Loucy (cell line): ENCODE data around the gene TGFBR3L.

Source experiments
- H2AFZ ChIP-seq: fragments of 200-600 bp; sonication (generic); 2 replicates; pipeline ENCODE4 v1.6.0; 2016; ENCODE audit warnings: antibody characterized with exemption, mild to moderate bottlenecking, low read length, moderate library complexity
- H3F3A ChIP-seq: fragments of 200-600 bp; 2 replicates; pipeline ENCODE4 v1.6.0; 2016; ENCODE audit warnings: antibody characterized with exemption, low read depth, mild to moderate bottlenecking
- H3K27me3 ChIP-seq: fragments of 200-600 bp; sonication (generic); 2 replicates; pipeline ENCODE4 v1.6.1; 2014; ENCODE audit warnings: low read length, mild to moderate bottlenecking; ENCODE audit not compliant: insufficient read depth, poor library complexity, severe bottlenecking
- H3K36me3 ChIP-seq: fragments of 200-600 bp; sonication (generic); 2 replicates; pipeline ENCODE4 v1.6.1; 2016; ENCODE audit warnings: low read length; ENCODE audit not compliant: insufficient read depth
- H3K4me1 ChIP-seq: fragments of 200-600 bp; sonication (generic); 2 replicates; pipeline ENCODE4 v1.5.1; 2014; ENCODE audit warnings: low read length, mild to moderate bottlenecking; ENCODE audit not compliant: insufficient read depth, poor library complexity, severe bottlenecking
- H3K4me2 ChIP-seq: fragments of 200-600 bp; sonication (generic); 2 replicates; pipeline ENCODE4 v1.6.0; 2014; ENCODE audit warnings: antibody characterized with exemption, low read length, low read depth, mild to moderate bottlenecking; ENCODE audit not compliant: poor library complexity, severe bottlenecking
- H3K4me3 ChIP-seq: fragments of 200-600 bp; sonication (generic); 2 replicates; pipeline ENCODE4 v1.5.1; 2014; ENCODE audit warnings: low read length, mild to moderate bottlenecking, mixed read lengths; ENCODE audit not compliant: poor library complexity, severe bottlenecking
- H3K79me2 ChIP-seq: fragments of 200-600 bp; sonication (generic); 2 replicates; pipeline ENCODE4 v1.6.1; 2014; ENCODE audit warnings: low read length; ENCODE audit not compliant: insufficient read depth
- H3K9ac ChIP-seq: fragments of 200-600 bp; sonication (generic); 2 replicates; pipeline ENCODE4 v1.6.0; 2014; ENCODE audit warnings: mild to moderate bottlenecking, low read depth, low read length, moderate library complexity; ENCODE audit not compliant: poor library complexity, severe bottlenecking
- H3K9me2 ChIP-seq: fragments of 200-600 bp; sonication (generic); replicated peaks from 2 replicates; pipeline ENCODE4 v1.6.1; 2016; ENCODE audit warnings: low read depth, low read length, mixed read lengths
- H3K9me3 ChIP-seq: fragments of 200-600 bp; sonication (generic); 2 replicates; pipeline ENCODE4 v1.6.1; 2014; ENCODE audit warnings: mild to moderate bottlenecking, antibody characterized with exemption, low read length, low read depth; ENCODE audit not compliant: insufficient read depth
- H4K20me1 ChIP-seq: fragments of 200-600 bp; sonication (generic); 2 replicates; pipeline ENCODE4 v1.6.0; 2014; ENCODE audit warnings: antibody characterized with exemption, low read length, mild to moderate bottlenecking; ENCODE audit not compliant: insufficient read depth, poor library complexity, severe bottlenecking
- CTCF ChIP-seq: fragments of 200-600 bp; sonication (generic); conservative IDR thresholded peaks from 2 replicates; pipeline ENCODE4 v1.5.1; 2014; ENCODE audit warnings: mild to moderate bottlenecking, antibody characterized with exemption, low read length
- EZH2phosphoT487 ChIP-seq: fragments of 200-600 bp; IDR thresholded peaks from 2 replicates; pipeline ENCODE4 v1.6.1; 2018; ENCODE audit warnings: antibody characterized with exemption, mild to moderate bottlenecking, moderate library complexity, borderline replicate concordance

TGFBR3L gene

GRCh38 chr19:7905859-7906258 lies 8.8 kb upstream of the TGFBR3L start:
- Histone ChIP-seq H2AFZ (no peak overlapping the region), H3K79me2 (peaks cover 54% of the 10 kb centered on the region), H3K4me1 (peaks cover 25% of the 10 kb centered on the region), H3K9me2 (no peaks in the 10 kb centered on the region), H3K36me3 (peaks cover 1% of the 10 kb centered on the region; the same call in 1 of the 2 replicates), H3F3A (no peaks in the 10 kb centered on the region), H3K4me3 (peak overlapping the region; percentile 88), H3K4me2 (peak overlapping the region; percentile 94), H4K20me1 (peaks cover 39% of the 10 kb centered on the region), H3K27me3 (no peaks in the 10 kb centered on the region), H3K9me3 (no peaks in the 10 kb centered on the region), H3K9ac (peak overlapping the region; percentile 89)
- TF ChIP-seq CTCF (no peak), EZH2phosphoT487 (no peak)

- Histone ChIP-seq H4K20me1 (peaks cover 39% of the 10 kb centered on the region), H3F3A (no peaks in the 10 kb centered on the region), H3K9ac (no peak overlapping the region), H3K4me2 (peak overlapping the region; percentile 50), H2AFZ (no peak overlapping the region), H3K27me3 (no peaks in the 10 kb centered on the region), H3K4me1 (peaks cover 25% of the 10 kb centered on the region), H3K4me3 (no peak overlapping the region), H3K36me3 (peaks cover 14% of the 10 kb centered on the region; the same call in 1 of the 2 replicates), H3K9me2 (no peaks in the 10 kb centered on the region), H3K79me2 (peaks cover 54% of the 10 kb centered on the region), H3K9me3 (no peaks in the 10 kb centered on the region)
- no peak for TF ChIP-seq EZH2phosphoT487
- no peak for TF ChIP-seq CTCF
Observed at GRCh38 chr19:7907122-7907521, 7.5 kb upstream of the TGFBR3L start.

- no peaks in the 10 kb centered on the region for H3K9me2 ChIP-seq
- H3K36me3 ChIP-seq: peaks cover 16% of the 10 kb centered on the region; the same call in 1 of the 2 replicates
- TF ChIP-seq CTCF (no peak), EZH2phosphoT487 (no peak)
- H3K9ac ChIP-seq: no peak overlapping the region
- peaks cover 52% of the 10 kb centered on the region for H3K79me2 ChIP-seq
- H4K20me1 ChIP-seq: peaks cover 39% of the 10 kb centered on the region
- H3K4me2 ChIP-seq: peak overlapping the region; percentile 50
- H2AFZ ChIP-seq: no peak overlapping the region
- H3K27me3 ChIP-seq: no peaks in the 10 kb centered on the region
- H3F3A ChIP-seq: no peaks in the 10 kb centered on the region
- no peaks in the 10 kb centered on the region for H3K9me3 ChIP-seq
- H3K4me1 ChIP-seq: peaks cover 25% of the 10 kb centered on the region
- no peak overlapping the region for H3K4me3 ChIP-seq
Observed at GRCh38 chr19:7907544-7907943, 7.1 kb upstream of the TGFBR3L start.
